Measurements from ENCODE around the gene XPNPEP3. TPM values are rescaled to one million over a fixed set of nuclear protein-coding genes. Genes with fewer than 3 reads are reported as not detected.

Gene XPNPEP3
- total and polyA plus RNA-seq, 5 experiments from 2014 or later: 5.9 to 19.4 (median 11.5) TPM

GRCh38 chr22:40955571-40955970 is 98.6 kb downstream of the XPNPEP3 start:
- POLR2A ChIA-PET: interaction anchor here (1.6 kb wide), 1 partner anchor 67 kb away, joined by 4 read pairs; no protein-coding TSS in a partner anchor
- Mint-ChIP-seq H3K4me3 (no peak overlapping the region), H3K36me3 (peaks cover 0 to 52% (median 2%) of the 10 kb centered on the region in 3 donors), H3K4me1 (peaks cover 23 to 55% (median 40%) of the 10 kb centered on the region in 4 donors), H3K9me3 (no peaks in the 10 kb centered on the region), H3K27ac (peak overlapping the region in 2 of 10 donors; percentile 29 to 43), H3K27me3 (peaks cover 0 to 2% (median 0%) of the 10 kb centered on the region in 5 donors)
- no peak for DNase-seq
- ATAC-seq: no peak

GRCh38 chr22:40957601-40958000 is 100.7 kb downstream of the XPNPEP3 start:
- Mint-ChIP-seq H3K27ac (peak overlapping the region in 1 of 10 donors; percentile 52), H3K4me3 (no peak overlapping the region), H3K27me3 (no peaks in the 10 kb centered on the region), H3K4me1 (peaks cover 17 to 52% (median 30%) of the 10 kb centered on the region in 4 donors), H3K36me3 (peaks cover 0 to 67% (median 2%) of the 10 kb centered on the region in 3 donors), H3K9me3 (no peaks in the 10 kb centered on the region)
- POLR2A ChIA-PET: interaction anchor here (1.2 kb wide), 1 partner anchor 15 kb away, joined by 4 read pairs; no protein-coding TSS in a partner anchor
- DNase-seq: no peak
- ATAC-seq: no peak

GRCh38 chr22:40958299-40958698 is 101.4 kb downstream of the XPNPEP3 start:
- no peaks in the 10 kb centered on the region for H3K27me3 Mint-ChIP-seq
- H3K27ac Mint-ChIP-seq: peak overlapping the region in 3 of 10 donors; percentile 34 to 44 (median 41)
- ATAC-seq (no peak), DNase-seq (no peak)
- H3K4me3 Mint-ChIP-seq: no peak overlapping the region
- peaks cover 0 to 68% (median 2%) of the 10 kb centered on the region in 3 donors for H3K36me3 Mint-ChIP-seq
- H3K9me3 Mint-ChIP-seq: no peaks in the 10 kb centered on the region
- peaks cover 17 to 46% (median 25%) of the 10 kb centered on the region in 4 donors for H3K4me1 Mint-ChIP-seq
- POLR2A ChIA-PET: interaction anchor here (1.2 kb wide), 1 partner anchor 14 kb away, joined by 4 read pairs; no protein-coding TSS in a partner anchor

- H3K9me3 Mint-ChIP-seq: no peaks in the 10 kb centered on the region
- DNase-seq (no peak), ATAC-seq (no peak)
- H3K4me1 Mint-ChIP-seq: peaks cover 8 to 41% (median 15%) of the 10 kb centered on the region in 4 donors
- peak overlapping the region; percentile 4 to 92 (median 74) for H3K27ac Mint-ChIP-seq
- no peaks in the 10 kb centered on the region for H3K27me3 Mint-ChIP-seq
- no peak overlapping the region for H3K4me3 Mint-ChIP-seq
- POLR2A ChIA-PET: interaction anchor here (0.5 to 1.1 kb wide), 4 partner anchors 9 to 1418 kb away, joined by 3 to 7 read pairs (median 5); partner anchors contain the start of gene RBX1
- H3K36me3 Mint-ChIP-seq: peaks cover 0 to 67% (median 2%) of the 10 kb centered on the region in 3 donors
Observed at GRCh38 chr22:40960145-40960544, 103.2 kb downstream of the XPNPEP3 start.

- ATAC-seq: no peak
- no peaks in the 10 kb centered on the region for H3K9me3 Mint-ChIP-seq
Observed at GRCh38 chr22:40965936-40966725, 109.2 kb downstream of the XPNPEP3 start.

GRCh38 chr22:40966726-40967085 is 109.8 kb downstream of the XPNPEP3 start:
- no peak for ATAC-seq
- peaks cover 0 to 78% (median 2%) of the 10 kb centered on the region in 3 donors for H3K36me3 Mint-ChIP-seq
- H3K27me3 Mint-ChIP-seq: no peaks in the 10 kb centered on the region
- POLR2A ChIA-PET: interaction anchor here (1.0 kb wide), 1 partner anchor 15 kb away, joined by 4 read pairs; no protein-coding TSS in a partner anchor
- no peaks in the 10 kb centered on the region for H3K9me3 Mint-ChIP-seq
- DNase-seq: no peak
- no peak overlapping the region for H3K4me3 Mint-ChIP-seq
- peaks cover 2 to 16% (median 13%) of the 10 kb centered on the region in 4 donors for H3K4me1 Mint-ChIP-seq
- peak overlapping the region in 4 of 10 donors; percentile 13 to 58 (median 30) for H3K27ac Mint-ChIP-seq

More at GRCh38 chr22:40965936-40966725, 109.2 kb downstream of the XPNPEP3 start:
- Mint-ChIP-seq H3K36me3 (peaks cover 0 to 79% (median 2%) of the 10 kb centered on the region in 3 donors), H3K4me1 (peaks cover 2 to 19% (median 13%) of the 10 kb centered on the region in 4 donors), H3K4me3 (no peak overlapping the region), H3K27ac (peak overlapping the region in 4 of 10 donors; percentile 13 to 83 (median 70)), H3K27me3 (no peaks in the 10 kb centered on the region)
- POLR2A ChIA-PET: interaction anchor here (1.0 kb wide), 1 partner anchor 14 kb away, joined by 4 read pairs; no protein-coding TSS in a partner anchor
- no peak for DNase-seq

GRCh38 chr22:40967111-40967760 is 110.3 kb downstream of the XPNPEP3 start:
- H3K27me3 Mint-ChIP-seq: no peaks in the 10 kb centered on the region
- no peaks in the 10 kb centered on the region for H3K9me3 Mint-ChIP-seq
- POLR2A ChIA-PET: interaction anchor here (0.7 to 1.0 kb wide), 2 partner anchors 15 to 16 kb away, joined by 4 read pairs; partner anchors contain the start of gene RBX1
- peak overlapping the region in 4 of 10 donors; percentile 3 to 58 (median 30) for H3K27ac Mint-ChIP-seq
- DNase-seq (no peak), ATAC-seq (no peak)
- H3K4me1 Mint-ChIP-seq: peaks cover 2 to 15% (median 13%) of the 10 kb centered on the region in 4 donors
- no peak overlapping the region for H3K4me3 Mint-ChIP-seq
- H3K36me3 Mint-ChIP-seq: peaks cover 0 to 78% (median 2%) of the 10 kb centered on the region in 3 donors

- DNase-seq (no peak), ATAC-seq (no peak)
- Mint-ChIP-seq H3K9me3 (no peaks in the 10 kb centered on the region), H3K4me3 (no peak overlapping the region), H3K27me3 (no peaks in the 10 kb centered on the region), H3K36me3 (peaks cover 0 to 48% (median 0%) of the 10 kb centered on the region in 3 donors), H3K27ac (peak overlapping the region in 4 of 10 donors; percentile 2 to 23 (median 15)), H3K4me1 (no peaks in the 10 kb centered on the region)
- POLR2A ChIA-PET: interaction anchor here (1.1 kb wide), 1 partner anchor 15 kb away, joined by 4 read pairs; no protein-coding TSS in a partner anchor
Observed at GRCh38 chr22:40972587-40972986, 115.6 kb downstream of the XPNPEP3 start.

- ATAC-seq (no peak), DNase-seq (peak in 1 of 10 donors; percentile 50)
- Mint-ChIP-seq H3K27me3 (no peaks in the 10 kb centered on the region), H3K4me3 (no peak overlapping the region), H3K27ac (no peak overlapping the region), H3K4me1 (no peaks in the 10 kb centered on the region), H3K36me3 (peaks cover 0 to 42% (median 0%) of the 10 kb centered on the region in 3 donors), H3K9me3 (no peaks in the 10 kb centered on the region)
- POLR2A ChIA-PET: interaction anchor here (0.8 to 1.1 kb wide), 2 partner anchors 15 to 120 kb away, joined by 3 to 4 read pairs; no protein-coding TSS in a partner anchor
Observed at GRCh38 chr22:40973144-40973543, 116.2 kb downstream of the XPNPEP3 start.

GRCh38 chr22:40975366-40975765 is 118.4 kb downstream of the XPNPEP3 start:
- ATAC-seq (no peak), DNase-seq (no peak)
- no peaks in the 10 kb centered on the region for H3K4me1 Mint-ChIP-seq
- POLR2A ChIA-PET: no interaction called here
- H3K27me3 Mint-ChIP-seq: no peaks in the 10 kb centered on the region
- H3K27ac Mint-ChIP-seq: no peak overlapping the region
- H3K4me3 Mint-ChIP-seq: no peak overlapping the region
- no peaks in the 10 kb centered on the region for H3K9me3 Mint-ChIP-seq
- H3K36me3 Mint-ChIP-seq: peaks cover 0 to 24% (median 0%) of the 10 kb centered on the region in 3 donors

GRCh38 chr22:40976866-40977700 is 120.1 kb downstream of the XPNPEP3 start:
- peaks cover 0 to 16% (median 0%) of the 10 kb centered on the region in 3 donors for H3K36me3 Mint-ChIP-seq

More at GRCh38 chr22:40976866-40977700, 120.1 kb downstream of the XPNPEP3 start:
- POLR2A ChIA-PET: interaction anchor here (0.5 to 0.7 kb wide), 2 partner anchors 303 to 328 kb away, joined by 3 read pairs; no protein-coding TSS in a partner anchor
- H3K9me3 Mint-ChIP-seq: no peaks in the 10 kb centered on the region
- no peaks in the 10 kb centered on the region for H3K27me3 Mint-ChIP-seq
- H3K4me3 Mint-ChIP-seq: no peak overlapping the region
- DNase-seq: no peak
- ATAC-seq: no peak
- H3K4me1 Mint-ChIP-seq: no peaks in the 10 kb centered on the region
- H3K27ac Mint-ChIP-seq: peak overlapping the region in 1 of 10 donors; percentile 38
